K562 (cell line): ENCODE data around the gene GLTP. TPM values are rescaled to one million over a fixed set of nuclear protein-coding genes. Genes with fewer than 3 reads are reported as not detected.

Experiments
- ARID4B ChIP-seq: sonication (generic); formaldehyde crosslinking; IDR thresholded peaks from 2 replicates; pipeline ENCODE4 v1.8.0; 2022; ENCODE audit warnings: mild to moderate bottlenecking, missing genetic modification reagents
- CTCF ChIP-seq, 3 experiments: IDR thresholded peaks in 2 of 3; conservative IDR thresholded peaks in 1 of 3; 2 replicates each; pipeline ENCODE4 v1.5.1; 2011 to 2012; ENCODE audit warnings: low read length in 3 of 3, mild to moderate bottlenecking in 3 of 3, control low read depth in 2 of 3, improper control_type of control experiment in 1 of 3, inconsistent platforms in 1 of 3, low read depth in 1 of 3, mixed read lengths in 1 of 3, moderate library complexity in 1 of 3; ENCODE audit not compliant: insufficient read depth in 2 of 3
- IFI16 ChIP-seq: fragments of 250-450 bp; sonication (Bioruptor Pico); IDR thresholded peaks from 2 replicates; pipeline ENCODE4 v2.1.2; 2022; ENCODE audit warnings: mild to moderate bottlenecking, inconsistent platforms
- ZNF146 ChIP-seq: IDR thresholded peaks from one replicate; pipeline ENCODE4 v1.6.1; 2018; ENCODE audit warnings: missing compliant biosample characterization; ENCODE audit not compliant: unreplicated experiment
- polyA plus RNA-seq, 8 experiments: library from polyadenylated mRNA; depleted of rRNA in 4 of 8; stranded (reverse) in 5 of 8; unstranded in 3 of 8; fragments of >200 nt; fragmentation: Nextera tagmentation in 2 of 8; fragmentation: Illumina TruSeq in 1 of 8; extraction: Ambion mirVana in 2 of 8; extraction: Trizol in 1 of 8; gene quantifications; 2 replicates each; pipeline versions ENCODE4 v1.2.1 to v1.2.3, GENCODE V29; 2011 to 2014; ENCODE audit warnings: inconsistent platforms in 1 of 8, missing spikeins in 1 of 8
- total RNA-seq, 7 experiments: library from RNA; depleted of rRNA in 6 of 7; stranded (reverse); fragments of >200 nt in 6 of 7; fragmentation: Illumina TruSeq in 2 of 7; extraction: Trizol in 2 of 7; gene quantifications; 2 replicates each; pipeline versions ENCODE4 v1.2.1 to v1.2.3, GENCODE V29; 2011 to 2021; ENCODE audit warnings: low replicate concordance in 1 of 7

Gene GLTP
- total and polyA plus RNA-seq, 9 of the 15 experiments (the other 6 are each of a cell fraction or from before 2014, with no cell fraction given): 4.4 to 8.3 (median 6.1) TPM

DNA sequence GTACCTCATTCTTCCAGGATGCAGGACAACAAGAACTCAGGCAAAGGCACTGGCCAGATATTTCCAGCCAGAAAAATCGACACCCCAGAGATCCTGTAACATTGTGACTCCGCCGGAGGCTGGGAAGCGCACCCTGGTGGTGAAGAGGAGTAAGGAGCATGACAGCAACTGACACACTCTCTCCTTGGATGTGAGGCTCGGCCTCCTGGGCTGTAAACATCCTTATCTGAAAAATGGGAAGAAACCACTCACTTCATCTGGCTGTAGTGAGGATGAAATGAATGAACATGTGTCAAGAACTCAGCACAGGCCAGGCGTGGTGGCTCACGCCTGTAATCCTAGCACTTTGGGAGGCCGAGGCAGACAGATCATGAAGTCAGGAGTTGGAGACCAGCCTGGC lies 47.3 kb upstream of the GLTP start (continued):
- TF ChIP-seq ARID4B (CRISPR knock-in tag): 0 out of 2 replicates have a peak, but pooled peaks have one; percentile 35
- peak; percentile 72 to 81 (median 76) for TF ChIP-seq CTCF (IDR thresholded peaks at IDR 0.05 in 2 of 3, conservative IDR thresholded peaks at IDR 0.05 in 1 of 3; ENCODE audit: insufficient read depth in 2 of 3, low read depth in 1 of 3, low read length in 3 of 3)
- no peak for TF ChIP-seq ZNF146 (CRISPR knock-in tag)
- TF ChIP-seq IFI16 (CRISPR knock-in tag): no peak
